GM19238 (cell line): ENCODE results near the gene DDX39A.

Source experiments
- DNase-seq: peaks from one replicate; pipeline ENCODE4 v3.0.0; 2011; ENCODE audit warnings: low spot score; ENCODE audit not compliant: insufficient read length

DDX39A gene

GRCh38 chr19:14434543-14435319 lies 15.6 kb upstream of the DDX39A start:
- no peak for DNase-seq

GRCh38 chr19:14433554-14434501 lies 14.7 kb upstream of the DDX39A start:
- no peak for DNase-seq

- peak; percentile 73 for DNase-seq
Measured at GRCh38 chr19:14432791-14433553, 13.8 kb upstream of the DDX39A start, which contains the start of gene PKN1. Gene PKN1 (plus strand): TSS chr19:14433306. CDS start chr19:14433522, 216 bp downstream.

GRCh38 chr19:14430712-14431111 lies 11.6 kb upstream of the DDX39A start:
- DNase-seq: no peak

- no peak for DNase-seq
Measured at GRCh38 chr19:14428882-14429416, 9.8 kb upstream of the DDX39A start.

GRCh38 chr19:14427461-14427860 lies 8.3 kb upstream of the DDX39A start:
- DNase-seq: no peak

- no peak for DNase-seq
Measured at GRCh38 chr19:14425696-14426138, 6.6 kb upstream of the DDX39A start.

- peak; percentile 80 for DNase-seq
Measured at GRCh38 chr19:14418856-14419105, 360 bp downstream of the DDX39A start.

- DNase-seq: no peak
Measured at GRCh38 chr19:14416817-14417231, 2.3 kb downstream of the DDX39A start.

GRCh38 chr19:14414926-14415690 lies 4.0 kb downstream of the DDX39A start:
- DNase-seq: no peak

- DNase-seq: no peak
Measured at GRCh38 chr19:14413693-14414181, 5.4 kb downstream of the DDX39A start.

- DNase-seq: no peak
Measured at GRCh38 chr19:14412996-14413692, 6.0 kb downstream of the DDX39A start.

GRCh38 chr19:14412324-14412995 lies 6.7 kb downstream of the DDX39A start:
- DNase-seq: no peak

- DNase-seq: no peak
Measured at GRCh38 chr19:14411938-14412245, 7.2 kb downstream of the DDX39A start.

- DNase-seq: no peak
Measured at GRCh38 chr19:14411161-14411937, 7.8 kb downstream of the DDX39A start.

GRCh38 chr19:14410091-14411051 lies 8.8 kb downstream of the DDX39A start:
- DNase-seq: no peak
